ENCODE measurements around the gene DNAJB11.

Gene DNAJB11

GRCh38 chr3:186538779-186539178, 31.7 kb upstream of the DNAJB11 start:
- no peak for TF ChIP-seq CTCF (conservative IDR thresholded peaks at IDR 0.05)
- TF ChIP-seq ZFX (IDR thresholded peaks at IDR 0.05), result no peak
- H3K27ac ChIP-seq, result no peak overlapping the region

- no peak overlapping the region for H3K27ac ChIP-seq
- peak; percentile 90 for TF ChIP-seq CTCF (conservative IDR thresholded peaks at IDR 0.05)
- TF ChIP-seq ZFX (IDR thresholded peaks at IDR 0.05), result no peak
Observed at GRCh38 chr3:186540221-186540834, 30.2 kb upstream of the DNAJB11 start.

GRCh38 chr3:186540835-186541226, 29.7 kb upstream of the DNAJB11 start:
- no peak overlapping the region for H3K27ac ChIP-seq
- TF ChIP-seq CTCF (conservative IDR thresholded peaks at IDR 0.05), result peak; percentile 71
- TF ChIP-seq ZFX (IDR thresholded peaks at IDR 0.05), result no peak

- TF ChIP-seq CTCF (conservative IDR thresholded peaks at IDR 0.05) (no peak), ZFX (IDR thresholded peaks at IDR 0.05) (no peak)
- H3K27ac ChIP-seq, result no peak within 1 kb of the TSS
Observed at GRCh38 chr3:186544281-186544680, 26.2 kb upstream of the DNAJB11 start, which contains the start of gene CRYGS. Gene CRYGS (minus strand): TSS chr3:186544380. CDS start chr3:186544326, 54 bp downstream.

- TF ChIP-seq CTCF (conservative IDR thresholded peaks at IDR 0.05) (no peak), ZFX (IDR thresholded peaks at IDR 0.05) (no peak)
- H3K27ac ChIP-seq, result no peak overlapping the region
Observed at GRCh38 chr3:186549497-186549896, 21.0 kb upstream of the DNAJB11 start.

GRCh38 chr3:186551387-186551786, 19.1 kb upstream of the DNAJB11 start:
- H3K27ac ChIP-seq, result no peak overlapping the region
- TF ChIP-seq CTCF (conservative IDR thresholded peaks at IDR 0.05) (no peak), ZFX (IDR thresholded peaks at IDR 0.05) (no peak)

GRCh38 chr3:186552408-186553031, 18.0 kb upstream of the DNAJB11 start:
- TF ChIP-seq ZFX (IDR thresholded peaks at IDR 0.05) (no peak), CTCF (conservative IDR thresholded peaks at IDR 0.05) (no peak)
- H3K27ac ChIP-seq, result no peak overlapping the region

All from C4-2B (cell line).